ENCODE data around the gene OR9G4.

DNA sequence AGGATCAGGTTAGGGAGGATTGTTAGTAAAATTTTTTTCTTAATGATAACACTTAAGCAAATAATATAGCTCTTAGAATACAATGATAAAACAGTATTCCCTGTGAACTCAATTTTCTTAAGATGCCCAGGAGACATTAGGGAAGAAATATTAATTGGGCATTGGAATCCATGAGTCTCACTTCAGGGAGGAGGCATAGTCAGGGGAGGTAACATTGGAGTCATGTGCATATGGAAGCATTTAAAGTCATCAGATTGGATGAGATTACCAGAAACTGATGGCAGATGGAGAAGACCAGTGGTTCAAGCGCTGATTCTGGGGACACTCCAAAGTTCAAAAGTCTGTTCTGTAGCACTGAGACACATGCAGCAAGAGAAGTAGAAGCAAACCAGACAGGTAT is 49.7 kb downstream of the OR9G4 start, which contains the start of gene OR9G1:
- TF ChIP-seq CTCF (conservative IDR thresholded peaks at IDR 0.05; ENCODE audit: low read length), result no peak
- TF ChIP-seq EZH2phosphoT487 (IDR thresholded peaks at IDR 0.05; ENCODE audit: borderline replicate concordance, low read depth, low read length), result no peak

All from OCI-LY7 (cell line).